Omental fat pad (tissue), 4 donors: ENCODE data around the gene RIN3. TPM values are rescaled to one million over a fixed set of nuclear protein-coding genes. Genes with fewer than 3 reads are reported as not detected.

Experiments used
- ATAC-seq: fragments of 150-250 bp; one replicate; pipeline ENCODE4 v1.9.1; 2016; ENCODE audit warnings: mild to moderate bottlenecking, moderate library complexity; ENCODE audit not compliant: low FRiP score
- DNase-seq: peaks from one replicate; pipeline ENCODE4 v3.0.0-alpha.2; 2019; ENCODE audit warnings: low spot score
- total RNA-seq, 4 donors: library from RNA; depleted of rRNA; stranded (reverse); fragments of >200 nt; gene quantifications; one replicate each; pipeline ENCODE4 v1.1.0, GENCODE V29; 2016
- TF ChIP-seq, protein P1 (sequence below), 3 donors: fragments of 450-650 bp; IDR thresholded peaks; one replicate each; pipeline ENCODE4 v1.5.1; 2016 to 2017; ENCODE audit warnings: antibody characterized with exemption in 3 of 3, mild to moderate bottlenecking in 3 of 3, moderate library complexity in 2 of 3

The RIN3 gene
- total RNA-seq, 4 donors from 2014 or later, result 11.6 to 36.3 (median 20.2) TPM

DNA sequence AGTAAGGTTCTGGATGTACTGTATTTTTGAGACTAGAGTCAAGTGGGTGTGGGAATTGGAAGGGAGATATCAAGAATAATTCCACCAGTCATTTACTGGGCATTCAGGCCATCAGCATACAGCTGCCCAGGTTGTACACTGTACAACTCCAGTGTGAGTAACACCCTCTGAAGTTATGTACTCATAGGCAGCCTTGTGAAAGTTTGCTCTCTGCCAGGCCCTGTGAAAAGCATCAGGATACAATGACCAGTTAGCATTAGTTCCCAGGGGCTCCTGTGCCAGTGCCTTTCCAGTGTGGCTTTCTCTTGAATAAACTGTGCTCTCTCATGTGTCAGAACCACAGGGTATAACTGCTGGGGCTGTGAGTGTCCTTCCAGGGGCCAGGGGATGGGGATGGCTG, 145.1 kb downstream of the RIN3 start:
- DNase-seq (no peak), ATAC-seq (no peak)
- TF ChIP-seq, protein P1, sequence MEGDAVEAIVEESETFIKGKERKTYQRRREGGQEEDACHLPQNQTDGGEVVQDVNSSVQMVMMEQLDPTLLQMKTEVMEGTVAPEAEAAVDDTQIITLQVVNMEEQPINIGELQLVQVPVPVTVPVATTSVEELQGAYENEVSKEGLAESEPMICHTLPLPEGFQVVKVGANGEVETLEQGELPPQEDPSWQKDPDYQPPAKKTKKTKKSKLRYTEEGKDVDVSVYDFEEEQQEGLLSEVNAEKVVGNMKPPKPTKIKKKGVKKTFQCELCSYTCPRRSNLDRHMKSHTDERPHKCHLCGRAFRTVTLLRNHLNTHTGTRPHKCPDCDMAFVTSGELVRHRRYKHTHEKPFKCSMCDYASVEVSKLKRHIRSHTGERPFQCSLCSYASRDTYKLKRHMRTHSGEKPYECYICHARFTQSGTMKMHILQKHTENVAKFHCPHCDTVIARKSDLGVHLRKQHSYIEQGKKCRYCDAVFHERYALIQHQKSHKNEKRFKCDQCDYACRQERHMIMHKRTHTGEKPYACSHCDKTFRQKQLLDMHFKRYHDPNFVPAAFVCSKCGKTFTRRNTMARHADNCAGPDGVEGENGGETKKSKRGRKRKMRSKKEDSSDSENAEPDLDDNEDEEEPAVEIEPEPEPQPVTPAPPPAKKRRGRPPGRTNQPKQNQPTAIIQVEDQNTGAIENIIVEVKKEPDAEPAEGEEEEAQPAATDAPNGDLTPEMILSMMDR (IDR thresholded peaks at IDR 0.05), result no peak

DNA sequence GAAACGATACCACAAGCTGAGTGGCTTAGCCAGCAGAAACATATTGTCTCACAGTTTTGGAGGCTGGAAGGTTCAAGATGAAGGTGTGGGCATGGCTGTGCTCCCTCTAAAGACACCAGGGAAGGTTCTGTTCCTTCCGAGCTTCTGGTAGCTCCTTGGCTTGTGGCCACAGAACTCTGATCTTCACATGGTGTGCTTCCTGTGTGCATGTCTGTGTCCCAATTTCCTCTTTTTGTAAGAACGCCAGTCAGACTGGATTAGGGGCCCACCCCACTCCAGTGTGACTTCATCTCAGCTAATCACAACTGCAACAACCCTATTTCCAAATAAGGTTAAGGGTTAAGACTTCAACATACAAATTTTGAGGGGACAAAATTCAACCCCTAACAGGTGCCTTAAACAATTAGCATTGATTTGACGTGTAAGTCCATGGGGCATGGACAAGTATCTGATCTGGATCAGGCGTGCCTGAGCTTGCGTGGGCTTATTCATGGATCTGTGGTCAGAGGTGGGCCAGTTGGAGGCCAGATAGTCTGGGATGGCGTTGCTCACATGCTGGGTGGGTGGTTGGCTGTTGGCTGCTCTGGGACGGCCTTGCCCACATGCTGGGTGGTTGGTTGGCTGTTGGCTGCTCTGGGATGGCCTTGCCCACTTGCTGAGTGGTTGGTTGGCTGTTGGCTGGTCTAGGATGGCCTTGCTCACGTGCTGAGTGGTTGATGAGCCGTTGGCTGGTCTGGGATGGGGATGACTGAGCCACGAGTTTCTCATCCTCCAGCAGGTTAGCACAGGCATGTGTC, 146.4 kb downstream of the RIN3 start:
- no peak for ATAC-seq
- TF ChIP-seq, protein P1 (IDR thresholded peaks at IDR 0.05), result no peak
- no peak for DNase-seq

DNA sequence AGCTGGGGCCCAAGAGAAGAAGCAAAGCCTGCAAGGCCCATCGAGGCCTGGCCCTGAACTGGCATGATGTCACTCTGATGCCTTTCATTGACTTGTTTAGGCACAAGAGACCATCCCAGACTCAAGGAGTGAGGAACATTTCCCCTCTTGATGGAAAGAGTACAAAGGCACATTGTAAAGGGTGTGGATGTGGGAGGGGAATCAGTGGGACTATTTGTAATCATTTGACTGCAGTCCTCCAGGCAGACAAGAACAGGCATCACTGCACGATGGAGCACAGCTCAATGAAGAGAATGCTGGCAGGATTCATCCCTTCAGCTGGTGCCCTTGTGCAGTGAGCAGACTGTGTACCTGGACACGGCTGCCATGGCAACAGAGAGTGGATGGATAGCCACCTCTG, 147.0 kb downstream of the RIN3 start:
- TF ChIP-seq, protein P1 (IDR thresholded peaks at IDR 0.05), result no peak
- DNase-seq (no peak), ATAC-seq (no peak)

DNA sequence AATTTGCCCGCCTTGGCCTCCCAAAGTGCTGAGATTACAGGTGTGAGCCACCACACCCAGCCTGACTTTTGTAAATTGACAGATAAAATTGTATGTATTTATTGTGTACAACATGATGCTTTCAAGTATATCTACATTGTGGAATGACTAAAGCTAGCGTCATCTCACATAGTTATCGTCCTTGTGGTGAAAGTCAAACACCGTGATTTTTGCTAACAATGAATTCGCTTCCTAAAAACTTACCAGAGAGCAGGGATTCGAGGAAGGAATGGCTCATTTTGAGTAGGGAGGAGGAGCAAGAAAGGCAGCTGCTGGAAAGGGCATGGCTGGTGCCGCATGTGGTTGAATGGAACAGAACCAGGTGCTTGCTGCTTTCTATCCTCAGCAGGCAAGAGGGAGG, 149.5 kb downstream of the RIN3 start:
- TF ChIP-seq, protein P1 (IDR thresholded peaks at IDR 0.05), result no peak
- DNase-seq, result no peak
- ATAC-seq, result no peak

DNA sequence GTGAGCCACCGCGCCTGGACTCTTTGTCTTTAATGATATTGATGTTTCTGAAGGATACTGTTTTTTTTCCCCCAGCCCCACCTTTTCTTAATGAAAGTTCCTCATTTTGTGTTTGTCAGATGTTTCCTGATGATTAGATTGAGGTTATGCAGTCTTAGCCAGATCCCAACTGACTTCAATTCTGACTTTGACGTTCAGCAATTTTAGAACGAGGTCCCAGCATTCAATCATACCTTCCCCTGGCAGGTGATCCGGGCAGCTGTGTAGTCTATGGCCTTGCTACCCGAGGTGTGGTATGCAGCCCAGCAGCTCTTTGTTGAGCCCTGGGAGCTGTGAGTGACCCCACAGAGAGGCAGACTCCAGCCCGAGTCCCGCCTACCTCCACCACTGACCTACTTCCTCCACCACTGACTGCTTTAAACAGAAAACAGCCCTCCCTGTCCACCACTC, 152.1 kb downstream of the RIN3 start:
- DNase-seq, result no peak
- TF ChIP-seq, protein P1 (IDR thresholded peaks at IDR 0.05), result no peak
- no peak for ATAC-seq

DNA sequence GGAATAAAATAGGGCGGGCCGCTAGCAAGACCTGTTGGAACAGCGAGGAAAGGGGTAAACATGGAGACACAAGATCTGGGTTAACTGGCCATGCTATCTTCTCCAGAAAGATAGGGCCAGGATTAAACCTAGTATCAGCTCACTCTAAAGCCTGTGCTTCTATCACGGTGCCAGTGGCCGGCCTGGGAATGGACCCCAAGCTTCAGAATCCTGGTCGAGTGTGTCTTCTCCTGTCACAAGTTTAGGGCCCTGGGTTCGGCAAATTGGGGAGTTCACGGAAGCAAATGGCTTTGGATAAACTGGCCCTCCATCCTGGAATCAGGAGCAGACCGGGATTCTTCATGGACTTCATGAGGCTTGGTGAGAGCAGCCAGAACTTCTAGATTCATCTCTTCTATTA, 152.7 kb downstream of the RIN3 start:
- TF ChIP-seq, protein P1 (IDR thresholded peaks at IDR 0.05), result no peak
- ATAC-seq (no peak), DNase-seq (no peak)
